ENCODE results near the gene ZNRF2. TPM values are rescaled to one million over a fixed set of nuclear protein-coding genes. Genes with fewer than 3 reads are reported as not detected.

ZNRF2 gene
- total RNA-seq, 4 donors from 2014 or later, result 32.9 to 43.1 (median 35.4) TPM

GRCh38 chr7:30244340-30244739 lies 40.1 kb upstream of the ZNRF2 start:
- 82 to 96% methylated on average over 5 of the region's 5 CpGs for WGBS, 2 donors
- TF ChIP-seq POLR2A (IDR thresholded peaks at IDR 0.05), result no peak
- TF ChIP-seq, protein P1, sequence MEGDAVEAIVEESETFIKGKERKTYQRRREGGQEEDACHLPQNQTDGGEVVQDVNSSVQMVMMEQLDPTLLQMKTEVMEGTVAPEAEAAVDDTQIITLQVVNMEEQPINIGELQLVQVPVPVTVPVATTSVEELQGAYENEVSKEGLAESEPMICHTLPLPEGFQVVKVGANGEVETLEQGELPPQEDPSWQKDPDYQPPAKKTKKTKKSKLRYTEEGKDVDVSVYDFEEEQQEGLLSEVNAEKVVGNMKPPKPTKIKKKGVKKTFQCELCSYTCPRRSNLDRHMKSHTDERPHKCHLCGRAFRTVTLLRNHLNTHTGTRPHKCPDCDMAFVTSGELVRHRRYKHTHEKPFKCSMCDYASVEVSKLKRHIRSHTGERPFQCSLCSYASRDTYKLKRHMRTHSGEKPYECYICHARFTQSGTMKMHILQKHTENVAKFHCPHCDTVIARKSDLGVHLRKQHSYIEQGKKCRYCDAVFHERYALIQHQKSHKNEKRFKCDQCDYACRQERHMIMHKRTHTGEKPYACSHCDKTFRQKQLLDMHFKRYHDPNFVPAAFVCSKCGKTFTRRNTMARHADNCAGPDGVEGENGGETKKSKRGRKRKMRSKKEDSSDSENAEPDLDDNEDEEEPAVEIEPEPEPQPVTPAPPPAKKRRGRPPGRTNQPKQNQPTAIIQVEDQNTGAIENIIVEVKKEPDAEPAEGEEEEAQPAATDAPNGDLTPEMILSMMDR (IDR thresholded peaks at IDR 0.05), result no peak
- intact Hi-C loops (cut with DNase I; ENCODE audit: low total_unique reads), result no loop called here
- no peak for DNase-seq (ENCODE audit: low spot score in 2 of 2)
- no peak overlapping the region for H3K4me3 ChIP-seq (ENCODE audit: low read depth, poor library complexity, severe bottlenecking)

DNA sequence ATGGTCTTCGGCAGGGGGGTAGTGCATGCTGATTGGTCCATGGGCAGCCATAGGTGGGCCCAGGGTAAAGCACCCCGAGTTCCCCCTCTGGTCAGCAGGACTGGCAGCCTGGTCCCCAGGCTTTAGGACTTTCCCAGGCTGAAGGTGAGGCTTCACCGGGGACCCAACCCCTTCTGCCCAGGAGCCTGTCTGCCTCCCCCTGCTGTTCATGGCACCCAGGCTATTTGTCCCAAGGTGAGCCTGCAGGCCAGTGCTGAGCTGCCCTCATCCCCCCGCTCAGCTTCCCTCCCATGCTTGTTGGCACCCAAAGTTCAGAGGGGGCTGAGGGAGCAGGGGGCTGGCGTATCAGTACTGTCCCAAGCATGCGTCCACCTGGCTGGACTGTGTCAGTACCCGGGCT lies 38.5 kb upstream of the ZNRF2 start:
- TF ChIP-seq, protein P1 (IDR thresholded peaks at IDR 0.05), result no peak
- no peak for DNase-seq (ENCODE audit: low spot score in 2 of 2)
- intact Hi-C loops (cut with DNase I; ENCODE audit: low total_unique reads), result no loop called here
- 91 to 94% methylated on average over 6 of the region's 7 CpGs for WGBS, 2 donors
- H3K4me3 ChIP-seq (ENCODE audit: low read depth, poor library complexity, severe bottlenecking), result no peak overlapping the region

DNA sequence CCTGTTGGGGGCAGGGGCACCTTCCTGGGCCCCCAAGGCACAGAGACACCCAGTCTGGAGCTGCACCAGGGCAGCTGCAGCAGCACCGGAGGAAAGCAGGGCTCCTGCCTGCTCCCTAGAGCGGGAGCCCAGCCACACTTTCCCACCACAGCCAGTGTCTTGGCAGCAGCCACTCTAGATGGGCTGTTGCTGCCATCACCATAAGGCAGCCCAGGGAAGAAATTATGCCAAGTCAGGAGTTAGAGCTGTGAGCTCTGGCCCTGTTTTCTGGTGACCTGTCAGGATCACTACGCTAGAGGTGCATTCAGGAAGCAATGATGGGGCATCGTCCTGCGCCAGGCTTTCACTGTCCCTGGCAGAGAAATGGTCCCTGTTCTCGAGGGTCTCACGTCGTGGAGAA lies 38.0 kb upstream of the ZNRF2 start:
- intact Hi-C loops (cut with DNase I; ENCODE audit: low total_unique reads), result no loop called here
- DNase-seq (ENCODE audit: low spot score in 2 of 2), result no peak
- H3K4me3 ChIP-seq (ENCODE audit: low read depth, poor library complexity, severe bottlenecking), result no peak overlapping the region
- 93% methylated on average over 8 of the region's 8 CpGs for WGBS, 2 donors
- TF ChIP-seq, protein P1 (IDR thresholded peaks at IDR 0.05), result no peak
- no peak for TF ChIP-seq POLR2A (IDR thresholded peaks at IDR 0.05)

DNA sequence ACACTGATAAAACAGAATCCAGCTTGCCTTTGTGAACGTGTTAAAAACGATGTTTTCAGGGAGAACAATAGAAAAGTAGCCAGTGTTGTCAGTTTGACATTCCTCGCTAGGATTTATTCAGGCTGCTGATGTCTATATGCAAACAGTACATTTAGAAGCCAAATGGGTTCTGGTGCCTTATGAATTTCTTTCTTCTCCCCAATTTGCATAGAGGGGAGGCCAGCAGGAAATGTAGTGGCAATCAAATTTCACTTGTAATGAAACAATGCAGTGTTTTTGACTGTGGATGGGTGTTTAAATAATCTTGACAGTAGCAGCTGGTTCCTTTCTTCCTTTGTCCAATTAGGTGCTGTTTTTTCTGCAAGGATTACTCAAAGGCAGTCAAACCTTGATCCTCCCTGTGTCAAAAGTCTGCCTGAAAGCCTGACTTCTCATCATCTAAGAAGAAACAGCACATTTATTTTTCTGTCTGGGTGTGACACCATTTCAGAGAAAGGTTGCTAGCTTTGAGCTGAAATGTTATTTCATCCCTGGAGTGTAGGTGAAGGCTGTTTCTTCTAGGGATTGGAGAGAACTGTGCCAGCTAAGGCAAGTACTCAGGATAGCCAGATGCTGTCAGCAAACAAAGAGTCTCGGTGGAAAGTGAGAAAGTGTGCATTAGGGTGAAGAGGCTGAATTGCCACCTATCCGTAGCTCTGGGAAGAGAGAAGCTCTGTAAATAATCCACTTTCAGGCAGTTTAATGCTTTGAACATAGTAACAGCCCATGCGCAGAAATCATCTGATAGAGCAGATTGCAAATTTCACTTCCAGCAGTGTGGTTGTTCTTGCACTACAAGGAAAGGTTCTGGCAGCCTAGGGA lies 36.6 kb upstream of the ZNRF2 start:
- intact Hi-C loops (cut with DNase I; ENCODE audit: low total_unique reads), result no loop called here
- no peak for TF ChIP-seq POLR2A (IDR thresholded peaks at IDR 0.05)
- TF ChIP-seq, protein P1 (IDR thresholded peaks at IDR 0.05), result no peak
- DNase-seq (ENCODE audit: low spot score in 2 of 2), result no peak
- WGBS, 2 donors, result 78% methylated on average over 6 of the region's 6 CpGs
- H3K4me3 ChIP-seq (ENCODE audit: low read depth, poor library complexity, severe bottlenecking), result no peak overlapping the region

- no peak for DNase-seq (ENCODE audit: low spot score in 2 of 2)
- TF ChIP-seq, protein P1 (IDR thresholded peaks at IDR 0.05), result no peak
- TF ChIP-seq POLR2A (IDR thresholded peaks at IDR 0.05), result no peak
- H3K4me3 ChIP-seq (ENCODE audit: low read depth, poor library complexity, severe bottlenecking), result no peak overlapping the region
- intact Hi-C loops (cut with DNase I; ENCODE audit: low total_unique reads), result no loop called here
- WGBS, 2 donors, result 81 to 89% methylated on average over 2 of the region's 2 CpGs
These were observed 35.1 kb upstream of the ZNRF2 start for GRCh38 chr7:30249316-30249715.
